ENCODE data around the gene DOCK1. TPM values are rescaled to one million over a fixed set of nuclear protein-coding genes. Genes with fewer than 3 reads are reported as not detected.

The DOCK1 gene
- total and polyA plus RNA-seq, 4 donors, result 10.9 to 82.6 (median 43.3) TPM

DNA sequence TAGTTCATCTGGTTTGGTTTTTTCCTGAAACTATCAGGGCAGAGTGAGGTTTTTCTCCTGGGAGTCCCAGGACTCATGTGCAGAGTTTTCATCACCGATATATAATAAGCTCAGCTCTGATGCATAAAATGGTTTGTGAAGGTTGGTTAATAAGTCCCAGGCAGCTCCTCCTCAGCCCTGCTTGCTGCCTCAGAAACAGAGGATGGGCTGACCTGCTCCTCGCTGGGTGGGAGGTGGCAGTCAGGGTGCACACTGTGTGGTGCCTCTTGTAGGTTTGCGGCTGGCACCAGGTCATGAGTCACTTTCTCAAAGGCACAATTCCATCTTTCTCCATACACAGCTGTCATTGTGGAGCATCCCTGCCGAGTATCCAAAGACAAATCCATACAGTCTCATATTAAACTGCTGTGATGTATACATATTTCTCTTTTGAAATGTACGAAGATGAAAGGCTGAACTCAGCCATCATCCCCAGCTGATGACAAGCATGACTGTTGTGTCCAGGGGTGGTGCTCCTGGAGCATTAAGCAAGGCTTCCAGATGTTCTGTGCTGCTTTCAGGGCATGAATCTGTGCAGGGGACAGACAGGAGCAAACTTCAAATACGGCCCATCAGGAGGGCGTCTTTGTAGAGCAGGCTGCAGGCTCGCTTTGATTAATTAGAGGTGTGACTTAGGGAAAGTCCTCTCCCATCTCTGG lies 518.1 kb downstream of the DOCK1 start:
- intact Hi-C loops (cut with DNase I), result no loop called here
- H3K27me3 ChIP-seq (ENCODE audit: control insufficient read depth in 1 of 2, insufficient read depth in 2 of 2, low read length in 1 of 2), result no peaks in the 10 kb centered on the region
- WGBS, 2 donors, result 87 to 89% methylated on average over 8 of the region's 8 CpGs
- H3K36me3 ChIP-seq (ENCODE audit: control insufficient read depth in 1 of 2, insufficient read depth in 2 of 2, low read length in 1 of 2), result peaks cover 0 to 9% of the 10 kb centered on the region in 2 donors
- H3K4me3 ChIP-seq (ENCODE audit: low read length in 2 of 2), result no peak overlapping the region
- no peaks in the 10 kb centered on the region for H3K4me1 ChIP-seq (ENCODE audit: control insufficient read depth in 1 of 2, insufficient read depth in 2 of 2, low read length in 2 of 2)
- H3K27ac ChIP-seq (ENCODE audit: low read depth in 1 of 2, low read length in 2 of 2), result no peak overlapping the region
- no peak for DNase-seq
- no peaks in the 10 kb centered on the region for H3K9me3 ChIP-seq (ENCODE audit: control insufficient read depth, low read length)
- no peak for ATAC-seq (ENCODE audit: low FRiP score)

- ATAC-seq (ENCODE audit: low FRiP score) (peak; percentile 66), DNase-seq (no peak)
- Histone ChIP-seq H3K9me3 (ENCODE audit: control insufficient read depth, low read length) (no peaks in the 10 kb centered on the region), H3K36me3 (ENCODE audit: control insufficient read depth in 1 of 2, insufficient read depth in 2 of 2, low read length in 1 of 2) (peaks cover 0 to 6% of the 10 kb centered on the region in 2 donors), H3K27me3 (ENCODE audit: control insufficient read depth in 1 of 2, insufficient read depth in 2 of 2, low read length in 1 of 2) (no peaks in the 10 kb centered on the region), H3K27ac (ENCODE audit: low read depth in 1 of 2, low read length in 2 of 2) (no peak overlapping the region), H3K4me1 (ENCODE audit: control insufficient read depth in 1 of 2, insufficient read depth in 2 of 2, low read length in 2 of 2) (no peaks in the 10 kb centered on the region), H3K4me3 (ENCODE audit: low read length in 2 of 2) (no peak overlapping the region)
- intact Hi-C loops (cut with DNase I), result no loop called here
- WGBS, 2 donors, result 58 to 66% methylated on average over 12 of the region's 12 CpGs
These were observed 519.5 kb downstream of the DOCK1 start for GRCh38 chr10:127424594-127425264.

- H3K36me3 ChIP-seq (ENCODE audit: control insufficient read depth in 1 of 2, insufficient read depth in 2 of 2, low read length in 1 of 2), result peaks cover 0 to 6% of the 10 kb centered on the region in 2 donors
- 83 to 89% methylated on average over 4 of the region's 4 CpGs for WGBS, 2 donors
- DNase-seq, result no peak
These were observed 521.5 kb downstream of the DOCK1 start for GRCh38 chr10:127426746-127427145.

DNA sequence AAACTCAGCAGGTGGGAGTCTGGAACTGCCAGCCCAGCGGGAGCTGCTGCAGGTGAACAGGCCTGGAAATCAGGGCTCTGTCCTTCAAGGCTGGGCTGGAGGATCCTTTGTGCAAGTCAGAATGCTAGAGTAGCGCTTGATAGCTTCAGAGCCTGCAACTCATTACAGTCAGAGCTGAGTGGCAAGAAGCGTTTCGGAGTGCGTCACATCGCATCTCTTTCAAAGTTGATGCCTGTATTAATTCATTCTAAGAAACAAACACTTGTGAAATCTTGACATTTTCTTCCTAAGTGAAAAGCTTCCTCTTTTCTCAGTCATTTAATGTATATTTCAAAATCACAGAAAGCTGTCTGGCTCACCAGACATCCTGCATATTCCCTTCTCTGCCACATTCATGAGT lies 522.7 kb downstream of the DOCK1 start:
- no peak overlapping the region for H3K27ac ChIP-seq (ENCODE audit: low read depth in 1 of 2, low read length in 2 of 2)
- H3K4me3 ChIP-seq (ENCODE audit: low read length in 2 of 2), result no peak overlapping the region
- no peak for DNase-seq
- H3K27me3 ChIP-seq (ENCODE audit: control insufficient read depth in 1 of 2, insufficient read depth in 2 of 2, low read length in 1 of 2), result no peaks in the 10 kb centered on the region
- intact Hi-C loops (cut with DNase I), result no loop called here
- 95 to 99% methylated on average over 6 of the region's 6 CpGs for WGBS, 2 donors
- H3K9me3 ChIP-seq (ENCODE audit: control insufficient read depth, low read length), result no peaks in the 10 kb centered on the region
- peaks cover 0 to 6% of the 10 kb centered on the region in 2 donors for H3K36me3 ChIP-seq (ENCODE audit: control insufficient read depth in 1 of 2, insufficient read depth in 2 of 2, low read length in 1 of 2)
- no peaks in the 10 kb centered on the region for H3K4me1 ChIP-seq (ENCODE audit: control insufficient read depth in 1 of 2, insufficient read depth in 2 of 2, low read length in 2 of 2)
- no peak for ATAC-seq (ENCODE audit: low FRiP score)

More at GRCh38 chr10:127426746-127427145, 521.5 kb downstream of the DOCK1 start:
- Histone ChIP-seq H3K27me3 (ENCODE audit: control insufficient read depth in 1 of 2, insufficient read depth in 2 of 2, low read length in 1 of 2) (no peaks in the 10 kb centered on the region), H3K4me1 (ENCODE audit: control insufficient read depth in 1 of 2, insufficient read depth in 2 of 2, low read length in 2 of 2) (no peaks in the 10 kb centered on the region), H3K9me3 (ENCODE audit: control insufficient read depth, low read length) (no peaks in the 10 kb centered on the region), H3K4me3 (ENCODE audit: low read length in 2 of 2) (no peak overlapping the region), H3K27ac (ENCODE audit: low read depth in 1 of 2, low read length in 2 of 2) (no peak overlapping the region)
- ATAC-seq (ENCODE audit: low FRiP score), result no peak
- intact Hi-C loops (cut with DNase I), result no loop called here

DNA sequence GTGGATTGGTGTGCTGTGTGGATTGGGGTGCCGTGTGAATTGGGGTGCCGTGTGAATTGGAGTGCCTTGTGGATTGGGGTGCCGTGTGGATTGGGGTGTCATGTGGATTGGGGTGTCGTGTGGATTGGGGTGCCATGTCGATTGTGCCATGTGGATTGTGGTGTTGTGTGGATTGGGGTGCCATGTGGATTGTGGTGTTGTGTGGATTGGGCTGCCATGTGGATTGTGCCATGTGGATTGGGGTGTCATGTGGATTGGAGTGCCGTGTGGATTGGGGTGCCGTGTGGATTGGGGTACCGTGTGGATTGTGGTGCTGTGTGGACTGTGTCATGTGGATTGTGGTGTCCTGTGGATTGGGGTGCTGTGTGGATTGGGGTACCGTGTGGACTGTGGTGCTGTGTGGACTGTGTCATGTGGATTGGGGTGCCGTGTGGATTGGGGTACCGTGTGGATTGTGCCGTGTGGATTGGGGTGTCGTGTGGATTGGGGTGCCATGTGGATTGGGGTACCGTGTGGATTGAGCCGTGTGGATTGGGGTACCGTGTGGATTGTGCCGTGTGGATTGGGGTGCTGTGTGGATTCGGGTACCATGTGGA lies 523.3 kb downstream of the DOCK1 start:
- intact Hi-C loops (cut with DNase I), result no loop called here
- Histone ChIP-seq H3K9me3 (ENCODE audit: control insufficient read depth, low read length) (no peaks in the 10 kb centered on the region), H3K4me3 (ENCODE audit: low read length in 2 of 2) (no peak overlapping the region), H3K4me1 (ENCODE audit: control insufficient read depth in 1 of 2, insufficient read depth in 2 of 2, low read length in 2 of 2) (no peaks in the 10 kb centered on the region), H3K36me3 (ENCODE audit: control insufficient read depth in 1 of 2, insufficient read depth in 2 of 2, low read length in 1 of 2) (peaks cover 0 to 6% of the 10 kb centered on the region in 2 donors), H3K27me3 (ENCODE audit: control insufficient read depth in 1 of 2, insufficient read depth in 2 of 2, low read length in 1 of 2) (no peaks in the 10 kb centered on the region), H3K27ac (ENCODE audit: low read depth in 1 of 2, low read length in 2 of 2) (no peak overlapping the region)
- WGBS, 2 donors, result 98% methylated on average over 18 of the region's 18 CpGs
- DNase-seq (no peak), ATAC-seq (ENCODE audit: low FRiP score) (no peak)

DNA sequence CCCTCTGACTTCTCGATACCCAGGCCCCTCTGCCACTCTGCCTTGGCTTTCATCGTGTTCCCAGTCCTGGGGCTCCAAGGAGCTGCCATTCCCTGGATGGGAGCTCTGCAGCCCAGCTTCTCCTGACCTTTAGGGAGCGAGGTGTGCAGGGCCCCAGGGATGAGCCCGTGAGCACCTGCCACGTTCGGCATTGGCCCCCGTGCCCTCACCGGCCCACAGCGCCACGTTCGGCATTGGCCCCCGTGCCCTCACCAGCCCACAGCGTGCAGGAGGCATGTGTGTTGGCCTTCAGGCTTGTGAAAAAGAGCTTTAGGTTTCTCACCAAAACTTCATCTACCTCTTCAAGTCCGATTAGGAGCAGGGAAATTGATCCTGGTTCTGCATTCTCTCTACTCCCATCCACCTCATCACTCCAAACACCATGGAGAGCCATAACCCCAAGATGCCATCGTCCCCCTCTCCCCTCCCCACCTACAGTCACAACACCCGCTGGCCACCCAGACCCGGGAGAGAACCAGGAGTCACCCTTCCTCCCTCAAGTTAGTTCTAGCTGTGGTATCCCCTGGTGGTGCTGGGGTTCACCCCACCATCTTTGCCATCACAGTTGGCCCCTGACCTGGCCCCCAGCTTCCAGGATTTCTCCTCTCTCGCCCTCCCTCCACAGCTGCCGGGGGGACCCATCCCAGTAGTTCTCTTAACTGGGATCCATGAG lies 524.5 kb downstream of the DOCK1 start:
- DNase-seq, result peak in 1 of 2 donors; percentile 46
- intact Hi-C loops (cut with DNase I), result no loop called here
- 96% methylated on average over 19 of the region's 19 CpGs for WGBS, 2 donors

GRCh38 chr10:127431525-127431924 lies 526.3 kb downstream of the DOCK1 start:
- H3K9me3 ChIP-seq (ENCODE audit: control insufficient read depth, low read length), result no peaks in the 10 kb centered on the region
- DNase-seq, result peak in 1 of 2 donors; percentile 57
- peaks cover 0 to 1% of the 10 kb centered on the region in 2 donors for H3K36me3 ChIP-seq (ENCODE audit: control insufficient read depth in 1 of 2, insufficient read depth in 2 of 2, low read length in 1 of 2)

More for the DNA sequence above, 524.5 kb downstream of the DOCK1 start:
- Histone ChIP-seq H3K4me3 (ENCODE audit: low read length in 2 of 2) (no peak overlapping the region), H3K9me3 (ENCODE audit: control insufficient read depth, low read length) (no peaks in the 10 kb centered on the region), H3K4me1 (ENCODE audit: control insufficient read depth in 1 of 2, insufficient read depth in 2 of 2, low read length in 2 of 2) (no peaks in the 10 kb centered on the region), H3K27me3 (ENCODE audit: control insufficient read depth in 1 of 2, insufficient read depth in 2 of 2, low read length in 1 of 2) (no peaks in the 10 kb centered on the region), H3K27ac (ENCODE audit: low read depth in 1 of 2, low read length in 2 of 2) (no peak overlapping the region), H3K36me3 (ENCODE audit: control insufficient read depth in 1 of 2, insufficient read depth in 2 of 2, low read length in 1 of 2) (peaks cover 0 to 6% of the 10 kb centered on the region in 2 donors)
- no peak for ATAC-seq (ENCODE audit: low FRiP score)

DNA sequence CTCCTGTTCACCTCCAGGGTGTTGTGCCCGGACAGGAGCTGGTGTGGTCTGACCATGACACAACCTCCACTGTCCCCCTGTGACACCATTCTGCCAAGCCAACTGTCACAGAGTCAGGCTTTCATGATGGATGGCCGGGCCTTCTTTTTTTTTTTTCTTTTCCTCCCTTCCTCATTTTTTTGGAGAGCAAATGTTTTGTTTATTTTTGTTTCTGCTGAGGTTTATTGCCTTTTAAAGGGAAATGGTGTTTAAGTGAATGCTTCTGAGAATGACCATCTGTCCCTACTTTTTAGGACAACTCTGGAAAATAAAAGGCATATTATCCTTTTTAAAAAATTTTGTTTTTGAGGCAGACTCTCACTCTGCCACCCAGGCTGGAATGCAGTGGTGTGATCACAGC lies 528.8 kb downstream of the DOCK1 start:
- Histone ChIP-seq H3K36me3 (ENCODE audit: control insufficient read depth in 1 of 2, insufficient read depth in 2 of 2, low read length in 1 of 2) (peaks cover 0 to 4% of the 10 kb centered on the region in 2 donors), H3K27ac (ENCODE audit: low read depth in 1 of 2, low read length in 2 of 2) (no peak overlapping the region), H3K4me1 (ENCODE audit: control insufficient read depth in 1 of 2, insufficient read depth in 2 of 2, low read length in 2 of 2) (no peaks in the 10 kb centered on the region), H3K27me3 (ENCODE audit: control insufficient read depth in 1 of 2, insufficient read depth in 2 of 2, low read length in 1 of 2) (no peaks in the 10 kb centered on the region), H3K9me3 (ENCODE audit: control insufficient read depth, low read length) (no peaks in the 10 kb centered on the region), H3K4me3 (ENCODE audit: low read length in 2 of 2) (no peak overlapping the region)
- 54 to 58% methylated on average over 2 of the region's 2 CpGs for WGBS, 2 donors
- intact Hi-C loops (cut with DNase I), result no loop called here
- ATAC-seq (ENCODE audit: low FRiP score), result no peak
- no peak for DNase-seq

More at GRCh38 chr10:127431525-127431924, 526.3 kb downstream of the DOCK1 start:
- no peak overlapping the region for H3K27ac ChIP-seq (ENCODE audit: low read depth in 1 of 2, low read length in 2 of 2)
- intact Hi-C loops (cut with DNase I), result no loop called here
- no peak overlapping the region for H3K4me3 ChIP-seq (ENCODE audit: low read length in 2 of 2)
- H3K4me1 ChIP-seq (ENCODE audit: control insufficient read depth in 1 of 2, insufficient read depth in 2 of 2, low read length in 2 of 2), result no peaks in the 10 kb centered on the region
- no peak for ATAC-seq (ENCODE audit: low FRiP score)
- WGBS, 2 donors, result 90 to 96% methylated on average over 8 of the region's 8 CpGs
- H3K27me3 ChIP-seq (ENCODE audit: control insufficient read depth in 1 of 2, insufficient read depth in 2 of 2, low read length in 1 of 2), result no peaks in the 10 kb centered on the region
